Measurements from ENCODE around the gene FNDC10.
A peak's percentile ranks its signal among the peaks of the same experiment; 100 is the strongest.
"Not testable (repeated sequence)": the region's sequence is repeated elsewhere in the genome, so short reads cannot be mapped to it uniquely, and the experiment has no call there.

Gene FNDC10

DNA sequence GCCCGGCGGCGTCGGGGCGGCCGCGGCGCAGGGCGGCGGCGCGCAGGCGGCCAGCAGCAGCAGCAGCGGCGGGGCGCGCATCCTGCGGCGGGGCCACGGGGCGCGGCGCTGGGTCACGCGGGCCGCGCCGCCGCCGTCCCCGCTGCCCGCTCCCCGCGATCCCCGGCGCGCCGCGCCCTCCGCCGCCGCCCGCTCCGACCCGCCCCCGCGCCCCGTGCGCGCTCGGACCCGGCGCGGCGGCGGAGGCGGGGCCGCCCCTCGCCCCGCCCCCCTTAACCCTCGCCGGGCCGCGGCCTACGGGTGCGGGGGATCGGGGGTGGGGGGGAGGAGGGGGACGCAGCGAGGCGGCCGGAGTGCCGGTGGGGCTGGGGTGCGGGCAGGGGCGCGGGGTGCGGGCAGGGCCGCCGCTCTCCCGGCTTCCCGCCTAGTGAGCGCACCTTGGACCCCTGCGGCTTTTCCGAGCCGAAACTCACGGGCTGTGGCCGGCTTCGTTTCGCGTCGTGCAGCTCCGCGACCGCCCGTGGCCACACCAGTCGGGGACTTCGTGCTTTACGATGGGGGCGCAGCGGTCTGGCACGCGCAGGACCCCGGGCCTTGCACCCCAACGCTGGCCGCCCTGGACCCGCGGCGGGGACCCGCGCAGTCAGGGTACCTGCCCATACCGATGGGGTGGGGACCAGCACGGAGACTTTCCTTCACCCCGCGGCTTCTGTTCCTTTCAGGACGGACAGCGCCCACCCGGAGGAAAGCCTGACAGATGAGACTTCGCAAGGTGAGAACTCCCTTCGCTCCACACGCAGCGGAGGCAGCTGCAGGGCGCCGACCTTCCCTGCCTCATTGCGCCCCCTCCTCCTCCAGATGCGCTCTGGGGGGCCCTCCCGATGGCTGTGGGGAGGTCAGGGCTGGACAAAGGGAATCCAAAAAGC lies at the start of gene FNDC10:
FNDC10 (minus strand) TSS at position 201 of the 926 bp plus-strand sequence; CDS start at position 81, 120 bp downstream.
- DNase-seq (ENCODE audit: low read depth) = no peak

DNA sequence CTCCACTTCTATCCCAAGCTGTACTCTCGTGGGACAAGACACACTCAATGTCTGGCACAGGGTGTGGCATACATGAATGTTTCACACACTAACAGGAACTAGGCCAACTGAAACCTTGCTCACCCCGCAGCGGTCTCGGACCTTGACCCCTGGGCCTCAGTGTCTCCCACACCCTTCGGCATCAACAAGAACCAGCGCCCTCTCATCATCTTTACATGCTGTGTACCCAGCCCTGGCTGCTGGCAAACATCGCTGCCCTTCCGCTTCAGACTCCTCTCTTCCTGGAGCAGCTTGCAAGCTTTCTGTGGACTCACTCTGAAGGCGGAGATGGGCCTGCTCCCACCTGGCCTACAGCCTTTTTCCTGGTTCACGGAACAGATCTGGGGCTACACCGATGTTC lies 48.3 kb upstream of the FNDC10 start:
- not testable (repeated sequence) for DNase-seq (ENCODE audit: low read depth)

- DNase-seq (ENCODE audit: low read depth) = peak; percentile 91
These were observed 47.8 kb upstream of the FNDC10 start for GRCh38 chr1:1647567-1648241.

- DNase-seq (ENCODE audit: low read depth) = not testable (repeated sequence)
These were observed 46.4 kb upstream of the FNDC10 start for GRCh38 chr1:1646326-1646725.

GRCh38 chr1:1640711-1641461 lies 41.0 kb upstream of the FNDC10 start:
- DNase-seq (ENCODE audit: low read depth) = not testable (repeated sequence)

GRCh38 chr1:1640081-1640480 lies 40.1 kb upstream of the FNDC10 start:
- not testable (repeated sequence) for DNase-seq (ENCODE audit: low read depth)

DNA sequence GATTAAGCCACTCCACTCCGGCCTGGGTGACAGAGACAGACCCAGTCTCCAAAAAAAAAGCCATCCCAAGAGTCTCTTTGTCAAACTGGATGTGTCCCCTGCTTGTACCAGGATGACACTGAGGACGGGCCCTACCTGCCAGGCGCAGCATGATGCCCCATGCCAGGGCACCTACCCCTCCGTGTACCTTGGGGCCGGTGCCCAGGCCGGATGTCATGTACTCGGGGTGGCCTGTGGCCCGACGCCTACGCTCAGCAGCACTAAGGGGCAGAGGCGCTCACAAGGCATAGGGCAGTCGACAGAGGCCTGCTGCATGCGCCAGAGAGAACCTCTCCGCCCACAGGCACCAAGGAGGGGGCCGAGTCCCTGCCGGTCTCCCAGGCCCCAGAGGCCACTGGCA lies 39.4 kb upstream of the FNDC10 start:
- not testable (repeated sequence) for DNase-seq (ENCODE audit: low read depth)

DNA sequence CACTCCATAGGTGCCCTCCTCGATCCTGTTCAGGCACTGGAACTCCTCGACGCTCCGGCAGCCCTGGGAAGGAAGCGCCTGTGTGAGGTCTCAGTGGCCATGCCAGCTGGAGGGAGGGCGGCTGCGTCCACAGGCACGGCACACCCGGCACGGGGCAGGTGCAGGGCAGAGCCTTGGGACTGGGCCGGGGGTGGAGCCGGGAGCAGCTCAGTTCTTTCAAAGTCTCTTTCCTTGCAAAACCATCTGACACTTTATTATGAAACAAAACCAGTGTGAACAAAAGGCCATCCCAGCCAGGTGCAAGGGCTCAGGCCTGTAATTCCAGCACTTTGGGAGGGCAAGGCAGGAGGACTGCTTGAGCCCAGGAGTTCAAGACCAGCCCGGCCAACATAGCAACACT lies 38.6 kb upstream of the FNDC10 start:
- not testable (repeated sequence) for DNase-seq (ENCODE audit: low read depth)

DNA sequence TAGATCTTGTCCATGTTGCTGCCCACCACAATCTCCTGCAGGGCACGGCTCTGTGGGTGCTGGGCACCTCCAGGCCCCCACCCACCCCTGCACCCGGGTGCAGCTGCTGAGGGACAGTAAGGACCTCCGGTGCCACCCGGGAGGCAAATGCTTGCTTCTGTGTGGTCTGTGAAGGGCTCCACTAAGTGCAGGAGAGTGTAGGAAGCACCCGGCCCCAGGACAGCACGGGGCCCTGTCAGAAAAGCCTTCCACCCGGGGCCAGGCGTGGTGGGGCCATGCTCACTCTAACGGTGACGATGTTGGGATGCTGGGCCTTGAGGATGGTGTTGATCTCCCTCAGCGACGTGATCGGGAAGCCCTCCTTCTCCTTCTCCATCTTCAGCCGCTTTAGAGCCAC lies 37.5 kb upstream of the FNDC10 start:
- not testable (repeated sequence) for DNase-seq (ENCODE audit: low read depth)

- not testable (repeated sequence) for DNase-seq (ENCODE audit: low read depth)
These were observed 36.9 kb upstream of the FNDC10 start for GRCh38 chr1:1636621-1637478.

DNA sequence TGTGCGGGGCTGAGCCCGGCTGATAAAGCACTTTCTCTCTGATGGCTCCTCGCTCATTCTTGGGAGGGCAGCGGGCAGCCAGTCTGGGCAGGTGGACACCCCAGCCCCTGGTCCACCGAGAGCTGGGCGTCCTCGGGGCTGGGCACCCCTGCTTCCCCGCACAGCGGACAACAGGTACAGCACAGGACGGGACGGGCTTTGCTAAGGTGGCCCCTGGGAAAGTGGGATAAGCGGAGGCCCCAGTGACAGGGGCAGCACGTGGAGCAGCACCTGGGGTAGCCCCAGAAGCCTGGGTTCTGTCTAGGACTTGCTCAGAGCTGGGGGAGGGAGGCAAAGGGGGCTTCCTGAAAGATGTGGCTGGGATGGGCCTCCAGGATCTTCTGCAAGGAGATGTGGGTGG lies 34.7 kb upstream of the FNDC10 start:
- DNase-seq (ENCODE audit: low read depth) = not testable (repeated sequence)

GRCh38 chr1:1633409-1633808 lies 33.5 kb upstream of the FNDC10 start:
- DNase-seq (ENCODE audit: low read depth) = not testable (repeated sequence)

- no peak for DNase-seq (ENCODE audit: low read depth)
These were observed 32.0 kb upstream of the FNDC10 start, which contains the start of gene MMP23B for GRCh38 chr1:1631782-1632420. MMP23B (plus strand) TSS chr1:1632173; CDS start chr1:1632219, 46 bp downstream.

- DNase-seq (ENCODE audit: low read depth) = no peak
These were observed 31.2 kb upstream of the FNDC10 start for GRCh38 chr1:1630965-1631781.

GRCh38 chr1:1630191-1630964 lies 30.4 kb upstream of the FNDC10 start:
- no peak for DNase-seq (ENCODE audit: low read depth)

DNA sequence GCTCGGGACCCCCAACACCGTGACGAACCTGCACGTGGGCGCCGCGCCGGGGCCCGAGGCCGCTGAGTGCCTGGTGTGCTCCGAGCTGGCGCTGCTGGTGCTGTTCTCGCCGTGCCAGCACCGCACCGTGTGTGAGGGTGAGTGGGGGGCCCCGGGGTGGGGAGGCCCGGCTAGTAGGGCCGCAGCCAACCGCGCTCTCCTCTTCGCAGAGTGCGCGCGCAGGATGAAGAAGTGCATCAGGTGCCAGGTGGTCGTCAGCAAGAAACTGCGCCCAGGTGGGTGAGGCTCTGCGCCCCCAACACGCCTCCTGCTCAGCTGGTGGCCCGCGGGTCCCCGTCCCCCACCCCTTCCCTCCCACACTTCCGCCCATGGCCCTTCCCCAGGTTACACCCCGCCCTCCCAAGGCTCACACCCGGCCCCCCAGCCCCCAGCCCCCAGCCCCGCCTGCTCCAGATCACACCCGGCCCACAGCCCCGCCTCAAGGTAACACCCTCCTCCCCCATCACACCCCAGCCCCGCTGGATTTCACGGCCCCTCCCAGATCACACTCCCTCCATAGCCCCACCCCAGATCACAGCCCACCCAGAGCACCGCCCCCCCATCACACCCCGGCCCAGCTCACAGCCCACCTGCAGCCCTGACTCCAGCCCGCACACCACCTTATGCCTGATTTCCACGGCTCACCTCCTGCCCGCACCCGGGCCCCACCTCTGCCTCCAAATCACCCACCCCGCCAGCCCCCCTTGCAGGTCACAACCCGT lies 29.7 kb upstream of the FNDC10 start:
- no peak for DNase-seq (ENCODE audit: low read depth)

DNA sequence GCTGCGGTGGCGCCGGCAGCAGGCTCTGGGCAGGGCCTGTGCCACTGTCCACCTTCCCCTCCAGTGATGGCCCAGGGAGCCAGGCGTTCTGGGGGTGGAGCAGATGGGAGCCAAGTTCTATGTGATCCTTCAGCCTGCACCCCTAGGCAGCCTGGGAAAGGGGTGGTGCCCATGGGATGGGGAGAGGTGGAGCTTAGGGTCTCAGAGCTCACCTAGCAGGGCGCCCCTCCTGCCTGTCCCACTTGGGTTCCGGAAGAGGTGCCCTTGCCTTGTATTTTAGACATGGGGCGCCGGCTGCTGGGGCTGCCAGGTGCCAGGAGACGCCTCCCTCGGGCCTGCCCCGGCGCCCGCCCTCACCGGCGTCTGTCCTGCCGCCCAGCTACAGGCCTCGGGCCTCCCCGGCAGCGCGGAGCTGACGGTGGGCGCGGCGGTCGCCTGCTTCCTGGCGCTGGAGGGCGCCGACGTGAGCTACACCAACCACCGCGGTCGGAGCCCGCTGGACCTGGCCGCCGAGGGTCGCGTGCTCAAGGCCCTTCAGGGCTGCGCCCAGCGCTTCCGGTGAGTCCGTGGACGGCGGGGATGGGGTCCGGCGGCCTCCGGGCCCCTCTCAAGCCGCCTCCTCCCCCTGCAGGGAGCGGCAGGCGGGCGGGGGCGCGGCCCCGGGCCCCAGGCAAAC lies 29.0 kb upstream of the FNDC10 start:
- DNase-seq (ENCODE audit: low read depth) = no peak
